ENCODE measurements around the gene LGI4.

LGI4 gene

DNA sequence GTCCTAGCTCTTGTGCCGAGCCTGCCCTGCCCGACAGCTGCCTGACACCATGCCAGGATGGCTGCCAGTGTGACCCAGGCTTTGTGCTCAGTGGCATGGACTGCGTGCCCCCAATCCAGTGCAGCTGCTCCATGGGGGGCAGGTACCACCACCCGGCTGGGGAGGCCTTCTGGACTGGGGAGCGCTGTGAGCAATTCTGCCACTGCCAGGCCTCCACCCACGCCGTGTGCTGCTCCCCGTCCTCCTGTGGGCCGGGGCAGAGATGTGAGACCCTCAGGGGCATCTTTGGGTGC is 28.6 kb downstream of the LGI4 start:
- TF ChIP-seq SIN3A (IDR thresholded peaks at IDR 0.05; ENCODE audit: borderline replicate concordance, insufficient read depth, low read length) (no peak), FOXP2 (optimal IDR thresholded peaks at IDR 0.05; ENCODE audit: borderline replicate concordance, extremely low read depth, extremely low read length, insufficient read depth) (no peak), TAF1 (IDR thresholded peaks at IDR 0.05; ENCODE audit: borderline replicate concordance, insufficient read depth, low read length) (no peak), POLR2AphosphoS5 (IDR thresholded peaks at IDR 0.05; ENCODE audit: low read depth, low read length) (no peak)
- TF ChIP-seq, protein P1, sequence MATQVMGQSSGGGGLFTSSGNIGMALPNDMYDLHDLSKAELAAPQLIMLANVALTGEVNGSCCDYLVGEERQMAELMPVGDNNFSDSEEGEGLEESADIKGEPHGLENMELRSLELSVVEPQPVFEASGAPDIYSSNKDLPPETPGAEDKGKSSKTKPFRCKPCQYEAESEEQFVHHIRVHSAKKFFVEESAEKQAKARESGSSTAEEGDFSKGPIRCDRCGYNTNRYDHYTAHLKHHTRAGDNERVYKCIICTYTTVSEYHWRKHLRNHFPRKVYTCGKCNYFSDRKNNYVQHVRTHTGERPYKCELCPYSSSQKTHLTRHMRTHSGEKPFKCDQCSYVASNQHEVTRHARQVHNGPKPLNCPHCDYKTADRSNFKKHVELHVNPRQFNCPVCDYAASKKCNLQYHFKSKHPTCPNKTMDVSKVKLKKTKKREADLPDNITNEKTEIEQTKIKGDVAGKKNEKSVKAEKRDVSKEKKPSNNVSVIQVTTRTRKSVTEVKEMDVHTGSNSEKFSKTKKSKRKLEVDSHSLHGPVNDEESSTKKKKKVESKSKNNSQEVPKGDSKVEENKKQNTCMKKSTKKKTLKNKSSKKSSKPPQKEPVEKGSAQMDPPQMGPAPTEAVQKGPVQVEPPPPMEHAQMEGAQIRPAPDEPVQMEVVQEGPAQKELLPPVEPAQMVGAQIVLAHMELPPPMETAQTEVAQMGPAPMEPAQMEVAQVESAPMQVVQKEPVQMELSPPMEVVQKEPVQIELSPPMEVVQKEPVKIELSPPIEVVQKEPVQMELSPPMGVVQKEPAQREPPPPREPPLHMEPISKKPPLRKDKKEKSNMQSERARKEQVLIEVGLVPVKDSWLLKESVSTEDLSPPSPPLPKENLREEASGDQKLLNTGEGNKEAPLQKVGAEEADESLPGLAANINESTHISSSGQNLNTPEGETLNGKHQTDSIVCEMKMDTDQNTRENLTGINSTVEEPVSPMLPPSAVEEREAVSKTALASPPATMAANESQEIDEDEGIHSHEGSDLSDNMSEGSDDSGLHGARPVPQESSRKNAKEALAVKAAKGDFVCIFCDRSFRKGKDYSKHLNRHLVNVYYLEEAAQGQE (IDR thresholded peaks at IDR 0.05; ENCODE audit: insufficient read depth in 1 of 2, low read depth in 2 of 2, low read length in 2 of 2), result no peak

GRCh38 chr19:35105411-35106290 is 29.2 kb downstream of the LGI4 start:
- TF ChIP-seq, protein P1 (IDR thresholded peaks at IDR 0.05; ENCODE audit: insufficient read depth in 1 of 2, low read depth in 2 of 2, low read length in 2 of 2), result no peak
- TF ChIP-seq SIN3A (IDR thresholded peaks at IDR 0.05; ENCODE audit: borderline replicate concordance, insufficient read depth, low read length) (no peak), TAF1 (IDR thresholded peaks at IDR 0.05; ENCODE audit: borderline replicate concordance, insufficient read depth, low read length) (no peak), POLR2AphosphoS5 (IDR thresholded peaks at IDR 0.05; ENCODE audit: low read depth, low read length) (no peak), FOXP2 (optimal IDR thresholded peaks at IDR 0.05; ENCODE audit: borderline replicate concordance, extremely low read depth, extremely low read length, insufficient read depth) (no peak)

- TF ChIP-seq, protein P1 (IDR thresholded peaks at IDR 0.05; ENCODE audit: insufficient read depth in 1 of 2, low read depth in 2 of 2, low read length in 2 of 2), result no peak
- TF ChIP-seq TAF1 (IDR thresholded peaks at IDR 0.05; ENCODE audit: borderline replicate concordance, insufficient read depth, low read length) (no peak), SIN3A (IDR thresholded peaks at IDR 0.05; ENCODE audit: borderline replicate concordance, insufficient read depth, low read length) (no peak), POLR2AphosphoS5 (IDR thresholded peaks at IDR 0.05; ENCODE audit: low read depth, low read length) (no peak), FOXP2 (optimal IDR thresholded peaks at IDR 0.05; ENCODE audit: borderline replicate concordance, extremely low read depth, extremely low read length, insufficient read depth) (no peak)
Measured at GRCh38 chr19:35105047-35105410, 29.8 kb downstream of the LGI4 start.

DNA sequence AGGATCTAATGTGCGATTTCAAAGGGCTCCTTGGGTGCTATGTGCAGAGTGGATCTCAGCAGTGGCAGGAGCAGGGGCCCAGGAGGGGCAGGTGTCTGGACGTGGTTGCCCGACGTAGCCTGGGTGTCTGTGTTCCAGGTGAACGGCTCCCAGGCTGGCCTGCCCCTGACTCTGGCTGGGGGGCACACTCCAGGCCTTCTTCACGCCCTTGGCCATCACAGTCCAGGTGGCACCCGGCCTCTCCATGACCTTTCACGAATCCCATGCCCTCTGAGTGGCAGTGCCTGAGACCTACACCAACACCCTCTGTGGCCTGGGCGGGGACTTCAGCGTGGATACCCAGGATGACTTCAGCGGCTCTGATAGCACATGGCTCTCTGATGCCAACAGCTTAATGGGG is 30.5 kb downstream of the LGI4 start:
- TF ChIP-seq, protein P1 (IDR thresholded peaks at IDR 0.05; ENCODE audit: insufficient read depth in 1 of 2, low read depth in 2 of 2, low read length in 2 of 2), result no peak
- TF ChIP-seq TAF1 (IDR thresholded peaks at IDR 0.05; ENCODE audit: borderline replicate concordance, insufficient read depth, low read length) (no peak), POLR2AphosphoS5 (IDR thresholded peaks at IDR 0.05; ENCODE audit: low read depth, low read length) (no peak), FOXP2 (optimal IDR thresholded peaks at IDR 0.05; ENCODE audit: borderline replicate concordance, extremely low read depth, extremely low read length, insufficient read depth) (no peak), SIN3A (IDR thresholded peaks at IDR 0.05; ENCODE audit: borderline replicate concordance, insufficient read depth, low read length) (no peak)
